Cardiac fibroblast (primary cell): ENCODE measurements around the gene ZNF236.

Experiments
- DNase-seq, 2 donors: peaks; one replicate each; pipeline versions ENCODE4 v3.0.0 to v3.0.0-alpha.2; 2010; ENCODE audit warnings: low read depth in 2 of 2
- H3K4me3 ChIP-seq, 2 donors: replicated peaks in 1 of 2; 1 replicate in 1 of 2; 2 replicates in 1 of 2; pipeline ENCODE4 v1.5.1; 2011; ENCODE audit warnings: low read depth in 2 of 2, low read length in 2 of 2, mild to moderate bottlenecking in 2 of 2, moderate library complexity in 1 of 2
- TF ChIP-seq, protein P1 (sequence below): IDR thresholded peaks from one replicate; pipeline ENCODE4 v1.5.1; 2011; ENCODE audit warnings: low read depth, mild to moderate bottlenecking, low read length, inconsistent platforms

ZNF236 gene

DNA sequence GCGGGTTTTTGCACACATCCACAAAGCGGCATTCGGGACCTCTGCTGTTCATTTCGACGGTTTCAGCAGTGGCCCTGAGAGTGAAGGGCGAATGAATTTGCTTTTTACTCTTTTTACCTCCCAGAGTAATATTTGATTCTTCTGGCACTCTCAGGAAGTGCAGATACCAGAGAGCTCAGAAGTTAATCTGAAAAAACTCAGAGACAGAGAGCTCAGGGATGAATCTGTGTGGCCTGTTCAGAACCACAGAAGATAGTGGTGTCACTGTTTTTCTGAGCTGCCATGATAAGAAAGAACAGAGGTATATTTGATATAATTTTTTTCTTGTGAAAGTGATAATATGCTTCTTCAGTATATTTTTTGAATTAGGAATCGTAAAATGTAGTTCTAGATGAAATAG lies 181.0 kb downstream of the ZNF236 start:
- TF ChIP-seq, protein P1, sequence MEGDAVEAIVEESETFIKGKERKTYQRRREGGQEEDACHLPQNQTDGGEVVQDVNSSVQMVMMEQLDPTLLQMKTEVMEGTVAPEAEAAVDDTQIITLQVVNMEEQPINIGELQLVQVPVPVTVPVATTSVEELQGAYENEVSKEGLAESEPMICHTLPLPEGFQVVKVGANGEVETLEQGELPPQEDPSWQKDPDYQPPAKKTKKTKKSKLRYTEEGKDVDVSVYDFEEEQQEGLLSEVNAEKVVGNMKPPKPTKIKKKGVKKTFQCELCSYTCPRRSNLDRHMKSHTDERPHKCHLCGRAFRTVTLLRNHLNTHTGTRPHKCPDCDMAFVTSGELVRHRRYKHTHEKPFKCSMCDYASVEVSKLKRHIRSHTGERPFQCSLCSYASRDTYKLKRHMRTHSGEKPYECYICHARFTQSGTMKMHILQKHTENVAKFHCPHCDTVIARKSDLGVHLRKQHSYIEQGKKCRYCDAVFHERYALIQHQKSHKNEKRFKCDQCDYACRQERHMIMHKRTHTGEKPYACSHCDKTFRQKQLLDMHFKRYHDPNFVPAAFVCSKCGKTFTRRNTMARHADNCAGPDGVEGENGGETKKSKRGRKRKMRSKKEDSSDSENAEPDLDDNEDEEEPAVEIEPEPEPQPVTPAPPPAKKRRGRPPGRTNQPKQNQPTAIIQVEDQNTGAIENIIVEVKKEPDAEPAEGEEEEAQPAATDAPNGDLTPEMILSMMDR = no peak
- H3K4me3 ChIP-seq = no peak overlapping the region
- no peak for DNase-seq

DNA sequence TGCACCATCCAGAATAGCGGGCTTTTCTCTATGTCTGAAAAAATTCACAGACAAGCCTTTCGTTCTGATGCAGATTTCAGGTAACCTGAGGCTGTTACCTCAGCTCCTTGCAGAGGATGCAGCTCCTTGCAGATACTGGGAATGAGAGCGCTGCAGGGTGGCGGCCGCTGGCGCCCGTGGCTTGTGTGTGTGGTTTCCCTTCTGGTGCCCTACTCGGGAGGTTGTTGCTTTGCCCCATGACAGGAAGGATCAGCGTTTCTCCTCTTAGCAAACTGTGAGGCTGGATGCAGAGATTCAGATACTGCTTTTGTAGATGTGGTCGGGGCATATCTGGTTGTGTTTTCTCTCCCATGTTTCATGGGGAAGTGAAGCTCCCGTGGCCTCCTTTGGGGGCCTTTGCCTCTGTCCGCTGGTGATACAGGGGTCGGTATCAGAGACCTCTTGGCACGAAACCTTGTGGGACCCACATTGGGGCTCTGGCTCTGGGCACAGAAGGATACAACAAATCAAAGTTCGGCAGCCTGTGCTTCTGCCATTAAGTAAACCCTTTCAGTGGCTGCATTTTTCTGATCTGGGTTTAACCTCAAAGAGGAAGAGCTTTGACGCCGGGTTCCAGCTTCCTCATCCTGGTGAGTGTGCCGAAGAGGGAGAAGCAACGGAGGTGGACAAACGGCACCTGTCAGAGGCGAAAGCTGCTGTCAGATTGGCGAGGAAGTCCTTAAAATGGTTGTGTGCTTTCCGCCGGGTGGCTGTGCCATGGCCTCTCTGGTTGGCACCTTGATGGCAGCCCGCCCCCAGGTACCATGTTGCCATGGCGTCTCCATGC lies 182.4 kb downstream of the ZNF236 start:
- no peak for DNase-seq
- no peak overlapping the region for H3K4me3 ChIP-seq
- TF ChIP-seq, protein P1 = no peak

DNA sequence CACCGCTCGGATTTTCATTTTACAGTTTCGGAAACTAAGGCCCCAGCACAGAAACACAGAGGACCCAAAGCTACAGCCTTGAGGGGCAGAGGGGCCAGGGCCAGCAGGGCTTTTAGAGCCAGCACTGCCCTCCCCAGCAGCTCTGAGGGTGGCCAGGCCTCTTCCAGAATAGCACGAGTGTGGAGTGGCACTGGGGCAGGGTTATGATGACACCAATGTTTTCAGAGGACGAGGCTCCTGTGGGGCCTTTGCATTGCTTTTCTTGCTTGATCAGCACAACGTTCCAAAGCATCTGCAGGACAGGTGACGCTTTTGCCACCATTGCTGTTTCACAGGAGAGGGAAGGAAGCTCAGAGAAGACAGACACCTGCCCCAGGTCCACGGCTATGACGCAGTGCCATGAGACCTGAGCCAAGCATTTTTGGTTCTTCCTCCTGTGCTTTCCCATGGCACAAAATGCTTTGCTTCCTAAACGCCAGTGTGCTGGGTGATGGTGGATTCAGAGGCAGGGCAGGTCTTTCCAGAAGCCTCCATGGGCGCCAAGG lies 183.4 kb downstream of the ZNF236 start:
- no peak overlapping the region for H3K4me3 ChIP-seq
- DNase-seq = no peak
- TF ChIP-seq, protein P1 = no peak

DNA sequence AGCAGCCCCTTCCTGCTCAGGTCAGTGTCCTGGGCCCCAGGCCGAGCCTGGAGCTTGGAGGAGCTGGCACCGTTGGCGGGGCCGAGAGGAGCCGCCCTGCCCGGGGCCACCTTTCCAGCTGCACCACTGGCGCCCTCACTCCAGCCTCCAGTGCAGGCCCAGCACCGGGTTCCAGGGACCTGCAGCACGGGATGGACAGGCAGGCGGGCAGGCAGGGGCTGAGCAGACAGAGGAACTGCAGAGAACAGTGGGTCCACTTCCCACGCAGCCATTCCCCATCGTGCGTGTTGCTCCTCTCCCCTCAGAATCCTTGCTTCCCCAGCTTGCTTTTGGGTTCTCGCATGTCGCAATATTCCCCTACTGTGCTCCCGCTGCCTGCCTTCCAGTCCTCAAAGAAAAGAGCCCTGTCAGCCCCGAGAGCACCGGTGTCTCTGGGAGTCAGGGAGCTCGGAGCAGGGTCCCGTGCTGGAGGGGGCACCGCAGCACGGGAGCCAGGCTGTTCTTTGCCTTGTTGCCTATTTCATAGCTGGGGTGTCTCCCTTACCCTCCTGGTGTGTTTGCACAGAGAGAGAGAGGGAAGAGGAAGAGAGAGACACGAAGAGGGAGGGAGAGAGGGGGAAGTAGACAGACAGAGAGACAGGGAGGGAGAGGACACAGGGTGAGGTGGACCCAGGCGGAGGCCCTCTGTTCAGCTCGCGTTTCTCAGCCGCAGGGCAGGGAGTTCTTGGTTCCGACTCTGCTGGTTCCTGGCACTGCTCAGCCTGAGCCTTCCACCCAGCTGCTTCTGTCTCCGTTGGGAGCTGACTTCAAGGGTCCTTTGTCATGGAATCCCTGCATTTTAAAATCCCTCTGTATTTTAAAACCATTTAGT lies 184.2 kb downstream of the ZNF236 start:
- TF ChIP-seq, protein P1 = no peak
- DNase-seq = no peak
- no peak overlapping the region for H3K4me3 ChIP-seq

DNA sequence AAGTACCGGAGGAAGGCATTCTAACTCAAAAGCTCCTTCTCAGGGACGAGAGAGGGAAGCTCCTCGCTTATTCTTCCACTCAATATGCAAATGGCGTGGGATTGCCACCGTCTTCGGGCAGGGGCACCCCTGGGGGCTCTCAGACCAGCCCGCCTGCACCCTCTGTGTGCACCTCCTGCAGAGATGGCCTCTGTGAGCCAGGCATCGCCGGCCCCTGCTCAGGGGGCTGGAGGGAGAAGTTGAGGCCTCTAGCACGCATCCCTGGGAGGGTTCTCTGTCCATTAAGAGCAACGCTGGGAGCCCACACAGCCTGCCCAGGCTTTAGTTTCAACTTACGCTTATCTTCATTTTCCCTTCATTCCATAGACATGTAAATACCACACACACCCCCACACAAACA lies 184.9 kb downstream of the ZNF236 start:
- no peak overlapping the region for H3K4me3 ChIP-seq
- TF ChIP-seq, protein P1 = no peak
- DNase-seq = no peak

DNA sequence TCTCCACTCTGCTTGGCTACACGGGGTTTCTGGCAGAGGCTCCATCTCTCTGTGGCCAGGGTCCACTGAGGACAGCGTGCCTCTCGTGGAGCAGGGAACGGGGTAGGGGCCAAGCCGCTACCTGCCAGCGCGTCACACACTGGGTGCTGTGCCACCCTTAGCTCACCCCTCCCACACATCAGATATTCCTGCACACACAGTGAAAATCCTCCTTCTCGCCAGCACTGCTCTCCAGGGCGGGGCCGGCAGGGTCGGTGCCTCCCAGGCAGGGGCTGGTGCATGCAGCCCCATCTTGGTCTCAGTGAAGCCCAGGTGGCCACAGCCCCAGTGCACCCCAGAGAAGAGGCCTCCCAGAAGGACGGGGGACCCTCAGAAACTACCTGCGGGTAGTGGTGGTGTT lies 185.6 kb downstream of the ZNF236 start:
- TF ChIP-seq, protein P1 = no peak
- no peak for DNase-seq

More for the DNA sequence above, 185.6 kb downstream of the ZNF236 start:
- no peak overlapping the region for H3K4me3 ChIP-seq
